HL-60 (cell line): ENCODE measurements around the gene GABBR2.
A peak's percentile ranks its signal among the peaks of the same experiment; 100 is the strongest.

Experiments
- DNase-seq, 2 experiments: peaks; one replicate each; pipeline ENCODE4 v3.0.0-alpha.2; 2010 to 2020; ENCODE audit warnings: low read depth in 1 of 2, low spot score in 1 of 2
- H3K27ac ChIP-seq: fragments of 250-450 bp; sonication (Bioruptor Pico); replicated peaks from 2 replicates; pipeline ENCODE4 v1.5.1; 2020; ENCODE audit warnings: mild to moderate bottlenecking, moderate library complexity
- H3K27me3 ChIP-seq: fragments of 250-450 bp; sonication (Bioruptor Pico); 2 replicates; pipeline ENCODE4 v1.5.1; 2021; ENCODE audit warnings: mild to moderate bottlenecking, moderate library complexity; ENCODE audit not compliant: insufficient read depth, poor library complexity, severe bottlenecking
- H3K4me3 ChIP-seq: replicated peaks from 2 replicates; pipeline ENCODE4 v1.5.1; 2011; ENCODE audit warnings: mild to moderate bottlenecking, control low read depth, low read length; ENCODE audit not compliant: insufficient read depth
- GABPA ChIP-seq: IDR thresholded peaks from 2 replicates; pipeline ENCODE4 v1.6.1; 2012; ENCODE audit warnings: low read depth
- POLR2AphosphoS5 ChIP-seq: IDR thresholded peaks from 2 replicates; pipeline ENCODE4 v1.6.1; 2012; ENCODE audit warnings: low read depth
- REST ChIP-seq: IDR thresholded peaks from 2 replicates; pipeline ENCODE4 v1.6.1; 2012; ENCODE audit warnings: low read depth; ENCODE audit not compliant: insufficient replicate concordance
- SPI1 ChIP-seq: IDR thresholded peaks from 2 replicates; pipeline ENCODE4 v1.6.1; 2012; ENCODE audit warnings: low read depth, mild to moderate bottlenecking, borderline replicate concordance
- TF ChIP-seq, protein P1 (sequence below): IDR thresholded peaks from one replicate; pipeline ENCODE4 v1.5.1; 2011; ENCODE audit warnings: low read length, control low read depth, inconsistent platforms; ENCODE audit not compliant: insufficient read depth

Gene GABBR2

DNA sequence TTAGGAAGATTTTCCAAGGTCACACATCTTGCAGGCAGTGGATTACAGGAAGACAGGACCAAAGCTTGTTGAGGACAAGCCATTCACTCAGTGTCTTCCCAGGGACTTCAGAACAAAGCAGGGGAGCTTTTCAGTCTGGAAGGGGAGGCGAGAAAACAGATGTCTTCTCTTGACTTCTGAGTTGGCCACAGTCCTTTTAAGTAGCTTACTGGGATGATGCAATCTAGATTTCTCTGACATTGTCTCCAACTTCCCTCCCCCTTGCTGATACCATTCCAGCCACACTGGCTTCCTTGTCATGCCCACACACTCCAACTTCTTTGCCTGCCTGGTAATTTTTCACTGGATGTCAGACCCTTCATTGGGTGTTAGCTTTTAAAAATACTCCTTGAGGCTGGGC, 279.1 kb downstream of the GABBR2 start:
- Histone ChIP-seq H3K27me3 (no peaks in the 10 kb centered on the region), H3K27ac (no peak overlapping the region), H3K4me3 (no peak overlapping the region)
- DNase-seq: peak in 1 of 2 experiments; percentile 40
- TF ChIP-seq POLR2AphosphoS5: no peak
- peak; percentile 39; the same call in 1 of the 2 replicates for TF ChIP-seq SPI1

DNA sequence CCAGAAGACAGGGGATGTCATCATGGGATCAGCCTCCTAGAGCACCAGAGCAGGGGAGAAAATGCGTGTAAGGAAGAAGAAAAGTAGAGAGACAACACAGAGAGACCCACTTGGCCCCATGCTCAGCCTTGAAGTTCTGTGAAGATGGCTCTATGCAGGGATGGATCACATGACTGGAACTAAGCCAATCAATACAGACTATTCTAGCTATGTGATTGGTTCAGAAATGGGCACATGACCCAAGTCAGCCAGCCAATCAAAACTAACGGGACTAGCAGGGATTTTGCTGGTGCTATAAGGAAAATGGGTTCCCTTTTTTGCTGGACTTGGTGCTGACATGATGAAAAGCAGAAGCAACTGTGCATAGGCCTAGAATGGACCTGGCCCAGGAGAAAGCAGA, 280.3 kb downstream of the GABBR2 start:
- no peak overlapping the region for H3K27ac ChIP-seq
- no peak for DNase-seq
- no peaks in the 10 kb centered on the region for H3K27me3 ChIP-seq
- TF ChIP-seq SPI1 (no peak), GABPA (no peak)
- H3K4me3 ChIP-seq: no peak overlapping the region

GRCh38 chr9:98427491-98427890, 281.2 kb downstream of the GABBR2 start:
- TF ChIP-seq REST (no peak), SPI1 (no peak), GABPA (no peak), POLR2AphosphoS5 (no peak)
- TF ChIP-seq, protein P1, sequence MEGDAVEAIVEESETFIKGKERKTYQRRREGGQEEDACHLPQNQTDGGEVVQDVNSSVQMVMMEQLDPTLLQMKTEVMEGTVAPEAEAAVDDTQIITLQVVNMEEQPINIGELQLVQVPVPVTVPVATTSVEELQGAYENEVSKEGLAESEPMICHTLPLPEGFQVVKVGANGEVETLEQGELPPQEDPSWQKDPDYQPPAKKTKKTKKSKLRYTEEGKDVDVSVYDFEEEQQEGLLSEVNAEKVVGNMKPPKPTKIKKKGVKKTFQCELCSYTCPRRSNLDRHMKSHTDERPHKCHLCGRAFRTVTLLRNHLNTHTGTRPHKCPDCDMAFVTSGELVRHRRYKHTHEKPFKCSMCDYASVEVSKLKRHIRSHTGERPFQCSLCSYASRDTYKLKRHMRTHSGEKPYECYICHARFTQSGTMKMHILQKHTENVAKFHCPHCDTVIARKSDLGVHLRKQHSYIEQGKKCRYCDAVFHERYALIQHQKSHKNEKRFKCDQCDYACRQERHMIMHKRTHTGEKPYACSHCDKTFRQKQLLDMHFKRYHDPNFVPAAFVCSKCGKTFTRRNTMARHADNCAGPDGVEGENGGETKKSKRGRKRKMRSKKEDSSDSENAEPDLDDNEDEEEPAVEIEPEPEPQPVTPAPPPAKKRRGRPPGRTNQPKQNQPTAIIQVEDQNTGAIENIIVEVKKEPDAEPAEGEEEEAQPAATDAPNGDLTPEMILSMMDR: no peak
- Histone ChIP-seq H3K27ac (no peak overlapping the region), H3K27me3 (no peaks in the 10 kb centered on the region), H3K4me3 (no peak overlapping the region)
- no peak for DNase-seq

DNA sequence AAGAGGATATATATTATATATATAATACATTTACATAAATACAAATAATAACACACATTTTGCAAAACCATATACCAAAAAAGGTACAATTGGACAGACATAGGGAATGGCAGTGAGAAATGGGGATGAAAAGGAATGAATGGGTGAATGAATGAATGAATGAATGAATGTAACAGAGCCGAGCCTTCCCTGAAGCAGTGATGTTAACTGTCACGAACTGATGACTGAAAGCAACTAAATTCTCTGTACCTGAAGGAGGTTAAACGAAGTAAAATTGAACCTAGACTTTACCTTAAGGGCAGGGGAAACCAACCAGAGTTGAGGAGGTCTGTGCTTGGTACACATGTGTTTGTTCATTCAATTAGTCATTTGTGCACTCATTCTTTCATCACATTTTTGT, 283.7 kb downstream of the GABBR2 start:
- Histone ChIP-seq H3K27ac (no peak overlapping the region), H3K27me3 (no peaks in the 10 kb centered on the region), H3K4me3 (no peak overlapping the region)
- TF ChIP-seq POLR2AphosphoS5 (no peak), GABPA (no peak), REST (no peak), SPI1 (no peak)
- TF ChIP-seq, protein P1: no peak
- DNase-seq: no peak

DNA sequence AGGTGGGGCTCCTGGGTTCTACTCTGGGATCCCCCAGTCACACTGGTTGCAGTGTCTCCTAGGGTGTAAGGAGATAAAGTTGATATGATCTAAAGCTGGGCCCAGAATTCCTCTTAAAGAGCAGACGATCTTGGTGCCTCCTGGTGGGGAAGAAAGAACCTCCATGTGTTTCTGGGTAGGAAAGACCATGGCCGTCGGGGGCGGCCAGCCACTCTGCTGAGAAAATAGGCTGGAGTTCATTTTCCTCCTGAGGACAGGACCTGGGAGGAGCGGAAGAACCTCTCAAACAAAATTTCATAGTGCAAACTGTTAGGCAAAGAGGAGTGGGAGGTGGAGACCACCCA, 289.5 kb downstream of the GABBR2 start:
- no peak overlapping the region for H3K27ac ChIP-seq
- DNase-seq: no peak
- H3K27me3 ChIP-seq: no peaks in the 10 kb centered on the region
- TF ChIP-seq POLR2AphosphoS5 (no peak), SPI1 (no peak), REST (no peak), GABPA (no peak)
- TF ChIP-seq, protein P1: no peak
- H3K4me3 ChIP-seq: no peak overlapping the region
